ENCODE measurements around the gene ZC3H18. TPM values are rescaled to one million over a fixed set of nuclear protein-coding genes. Genes with fewer than 3 reads are reported as not detected.

ZC3H18 gene
- total and polyA plus RNA-seq, 2 experiments from 2014 or later, result 26.8 to 26.9 TPM

DNA sequence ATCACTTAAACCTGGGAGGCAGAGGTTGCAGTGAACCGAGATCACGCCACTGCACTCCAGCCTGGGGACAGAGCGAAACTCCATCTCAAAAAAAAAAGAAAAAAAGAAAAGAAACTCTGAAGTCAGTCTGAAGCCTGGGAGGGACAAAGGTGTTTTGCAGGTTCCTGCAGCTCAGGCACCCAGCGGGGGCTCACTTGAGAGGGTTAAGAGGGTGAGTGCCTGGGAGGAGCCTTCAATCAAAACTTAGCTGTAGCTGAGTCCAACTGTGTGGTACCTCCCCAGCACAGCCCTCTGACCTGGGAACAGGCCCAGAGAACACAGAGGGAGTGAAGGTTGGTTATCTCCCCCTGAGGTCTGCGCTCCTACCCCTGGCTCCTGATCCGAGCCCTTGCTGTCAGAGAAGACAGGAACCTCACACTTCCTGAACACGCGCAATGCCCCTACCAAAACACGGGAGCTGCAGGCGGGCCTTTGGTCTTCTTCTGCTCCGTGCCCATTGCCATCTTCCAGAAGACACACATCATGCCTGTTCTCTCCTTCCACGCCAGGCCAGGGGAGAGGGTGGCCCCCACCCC, 20.4 kb upstream of the ZC3H18 start:
- no peaks in the 10 kb centered on the region for H3K36me3 ChIP-seq
- H3K27ac ChIP-seq, result no peak overlapping the region
- TF ChIP-seq, protein P1, sequence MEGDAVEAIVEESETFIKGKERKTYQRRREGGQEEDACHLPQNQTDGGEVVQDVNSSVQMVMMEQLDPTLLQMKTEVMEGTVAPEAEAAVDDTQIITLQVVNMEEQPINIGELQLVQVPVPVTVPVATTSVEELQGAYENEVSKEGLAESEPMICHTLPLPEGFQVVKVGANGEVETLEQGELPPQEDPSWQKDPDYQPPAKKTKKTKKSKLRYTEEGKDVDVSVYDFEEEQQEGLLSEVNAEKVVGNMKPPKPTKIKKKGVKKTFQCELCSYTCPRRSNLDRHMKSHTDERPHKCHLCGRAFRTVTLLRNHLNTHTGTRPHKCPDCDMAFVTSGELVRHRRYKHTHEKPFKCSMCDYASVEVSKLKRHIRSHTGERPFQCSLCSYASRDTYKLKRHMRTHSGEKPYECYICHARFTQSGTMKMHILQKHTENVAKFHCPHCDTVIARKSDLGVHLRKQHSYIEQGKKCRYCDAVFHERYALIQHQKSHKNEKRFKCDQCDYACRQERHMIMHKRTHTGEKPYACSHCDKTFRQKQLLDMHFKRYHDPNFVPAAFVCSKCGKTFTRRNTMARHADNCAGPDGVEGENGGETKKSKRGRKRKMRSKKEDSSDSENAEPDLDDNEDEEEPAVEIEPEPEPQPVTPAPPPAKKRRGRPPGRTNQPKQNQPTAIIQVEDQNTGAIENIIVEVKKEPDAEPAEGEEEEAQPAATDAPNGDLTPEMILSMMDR (IDR thresholded peaks at IDR 0.05; ENCODE audit: low read depth, low read length), result no peak
- DNase-seq (ENCODE audit: low read depth in 1 of 2, low spot score in 1 of 2), result no peak
- no peak overlapping the region for H3K4me3 ChIP-seq
- no peaks in the 10 kb centered on the region for H3K9me3 ChIP-seq (ENCODE audit: low read depth)
- no peaks in the 10 kb centered on the region for H3K4me1 ChIP-seq (ENCODE audit: low read depth)
- peaks cover 25% of the 10 kb centered on the region for H3K27me3 ChIP-seq

DNA sequence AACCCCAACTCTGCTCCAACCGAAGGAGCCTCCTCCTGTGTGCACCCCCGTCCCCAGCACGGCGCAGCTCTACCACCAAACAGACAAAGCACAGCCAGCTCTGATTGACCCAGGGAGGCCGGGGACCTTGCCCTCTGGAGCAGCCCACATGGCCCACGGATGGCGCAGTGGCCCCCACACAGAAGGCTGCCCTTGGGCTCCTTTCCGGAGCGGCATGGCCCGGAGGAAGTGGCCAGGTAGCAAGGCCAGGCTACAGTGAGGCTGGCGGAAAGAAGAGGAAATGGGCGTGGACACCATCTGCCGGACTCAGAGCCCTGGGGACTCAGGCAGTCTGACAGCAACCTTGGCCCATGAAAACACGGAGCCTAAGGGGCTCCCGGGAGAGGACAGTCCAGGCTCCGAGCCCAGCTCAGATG, 19.9 kb upstream of the ZC3H18 start:
- DNase-seq (ENCODE audit: low read depth in 1 of 2, low spot score in 1 of 2), result no peak
- Histone ChIP-seq H3K4me3 (no peak overlapping the region), H3K9me3 (ENCODE audit: low read depth) (no peaks in the 10 kb centered on the region), H3K36me3 (no peaks in the 10 kb centered on the region), H3K27me3 (peaks cover 25% of the 10 kb centered on the region), H3K27ac (no peak overlapping the region), H3K4me1 (ENCODE audit: low read depth) (no peaks in the 10 kb centered on the region)
- TF ChIP-seq, protein P1 (IDR thresholded peaks at IDR 0.05; ENCODE audit: low read depth, low read length), result peak; percentile 3

DNA sequence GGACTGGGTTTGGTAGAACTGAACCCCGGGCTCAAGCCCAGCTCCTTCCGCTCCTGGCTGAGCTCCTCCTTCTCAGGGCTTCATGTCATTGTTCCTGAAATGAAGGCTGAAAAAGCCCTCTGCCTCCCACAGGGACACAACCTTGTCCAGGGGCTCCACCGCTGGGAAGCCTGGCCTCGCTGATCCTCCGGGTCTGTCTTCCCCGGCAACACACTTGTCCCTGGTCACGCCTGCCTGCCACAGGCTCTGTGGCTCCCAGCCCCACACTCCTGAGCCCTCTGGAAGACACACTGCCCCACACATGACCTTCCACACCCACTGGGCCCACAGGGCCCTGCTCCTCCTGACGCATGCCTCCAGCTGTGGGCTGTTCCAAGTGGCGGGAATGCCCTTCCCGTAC, 18.0 kb upstream of the ZC3H18 start:
- Histone ChIP-seq H3K27ac (no peak overlapping the region), H3K36me3 (no peaks in the 10 kb centered on the region), H3K9me3 (ENCODE audit: low read depth) (no peaks in the 10 kb centered on the region), H3K4me1 (ENCODE audit: low read depth) (no peaks in the 10 kb centered on the region), H3K27me3 (peaks cover 11% of the 10 kb centered on the region), H3K4me3 (no peak overlapping the region)
- TF ChIP-seq, protein P1 (IDR thresholded peaks at IDR 0.05; ENCODE audit: low read depth, low read length), result no peak
- DNase-seq (ENCODE audit: low read depth in 1 of 2, low spot score in 1 of 2), result no peak

DNA sequence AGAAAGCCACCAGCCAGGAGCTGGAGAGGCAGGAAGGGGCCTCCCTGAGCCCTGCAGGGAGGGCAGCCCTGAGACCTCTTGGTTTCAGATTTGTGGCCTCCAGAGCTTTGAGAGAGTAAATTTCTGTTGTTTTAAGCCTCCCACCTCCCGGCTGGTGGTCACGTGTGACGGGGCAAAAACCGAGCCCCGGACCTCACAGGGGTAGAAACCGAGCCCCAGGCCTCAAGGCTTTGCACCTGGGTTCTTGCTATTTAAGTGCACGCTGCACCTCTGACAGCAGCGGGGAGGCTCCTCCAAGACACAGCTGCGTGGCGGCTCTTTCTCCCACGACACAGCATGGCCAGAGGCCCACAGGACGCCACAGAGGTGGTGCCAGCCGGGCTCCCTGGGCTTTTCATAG, 17.4 kb upstream of the ZC3H18 start:
- H3K4me3 ChIP-seq, result no peak overlapping the region
- no peaks in the 10 kb centered on the region for H3K4me1 ChIP-seq (ENCODE audit: low read depth)
- no peak for DNase-seq (ENCODE audit: low read depth in 1 of 2, low spot score in 1 of 2)
- H3K27me3 ChIP-seq, result peaks cover 10% of the 10 kb centered on the region
- H3K27ac ChIP-seq, result no peak overlapping the region
- H3K36me3 ChIP-seq, result no peaks in the 10 kb centered on the region
- TF ChIP-seq, protein P1 (IDR thresholded peaks at IDR 0.05; ENCODE audit: low read depth, low read length), result no peak
- H3K9me3 ChIP-seq (ENCODE audit: low read depth), result no peaks in the 10 kb centered on the region

DNA sequence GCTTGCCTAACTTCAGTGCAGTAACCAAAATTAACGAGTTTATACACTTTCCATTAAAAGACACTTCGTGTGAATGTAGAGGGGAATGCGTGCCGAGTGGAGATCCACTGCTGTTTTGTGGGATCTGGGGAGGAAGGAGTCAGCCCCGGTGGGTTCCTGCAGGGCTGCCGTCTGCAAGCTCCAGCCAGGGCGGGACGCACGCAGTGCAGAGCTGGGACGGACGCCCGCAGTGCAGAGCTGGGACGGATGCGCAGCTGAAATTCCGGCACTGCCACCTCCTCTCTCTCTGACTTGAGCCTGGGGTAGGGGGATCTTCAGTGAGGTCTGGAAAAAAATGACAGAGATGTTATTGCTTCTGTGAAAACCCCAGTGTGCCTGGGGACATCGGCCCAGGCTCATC, 16.5 kb upstream of the ZC3H18 start:
- TF ChIP-seq, protein P1 (IDR thresholded peaks at IDR 0.05; ENCODE audit: low read depth, low read length), result no peak
- no peak overlapping the region for H3K27ac ChIP-seq
- H3K9me3 ChIP-seq (ENCODE audit: low read depth), result no peaks in the 10 kb centered on the region
- no peak for DNase-seq (ENCODE audit: low read depth in 1 of 2, low spot score in 1 of 2)
- no peak overlapping the region for H3K4me3 ChIP-seq
- H3K27me3 ChIP-seq, result peaks cover under 1% of the 10 kb centered on the region
- H3K4me1 ChIP-seq (ENCODE audit: low read depth), result no peaks in the 10 kb centered on the region
- no peaks in the 10 kb centered on the region for H3K36me3 ChIP-seq

Data from cardiac muscle cell (in vitro differentiated cells and primary cell).